DND-41 (cell line): ENCODE measurements around the gene WNT3A.

ENCODE experiments used
- CTCF ChIP-seq: IDR thresholded peaks from 2 replicates; pipeline ENCODE4 v1.5.1; 2012; ENCODE audit warnings: borderline replicate concordance, low read length, moderate library complexity, mild to moderate bottlenecking; ENCODE audit not compliant: poor library complexity, severe bottlenecking; ENCODE audit errors: extremely low read depth
- EZH2 ChIP-seq: IDR thresholded peaks from 3 replicates; pipeline ENCODE4 v1.6.1; 2012; ENCODE audit warnings: borderline replicate concordance, low read depth, mild to moderate bottlenecking, moderate library complexity, low read length, inconsistent platforms; ENCODE audit not compliant: severe bottlenecking

GRCh38 chr1:228108055-228108690, 101.4 kb downstream of the WNT3A start:
- TF ChIP-seq CTCF (no peak), EZH2 (no peak)
